Endothelial cell of umbilical vein (primary cell): ENCODE data around the gene PAPPA. TPM values are rescaled to one million over a fixed set of nuclear protein-coding genes. Genes with fewer than 3 reads are reported as not detected.

ENCODE experiments used
- BruUV-seq: library from RNA; stranded (reverse); fragments of 400-500 nt; replicated peaks from 2 replicates; lab custom pipeline; 2021; lab: Mats Ljungman, UMichigan
- CTCF ChIA-PET: fragments of 300-600, 350-600 bp; sonication (Branson Sonifier 250); formaldehyde crosslinking; loops from one replicate; lab custom pipeline; 2021; ENCODE audit warnings: antibody characterized with exemption, inconsistent platforms; lab: Charles Lee
- POLR2A ChIA-PET: fragments of 300-600, 350-600 bp; sonication (Branson Sonifier 250); formaldehyde crosslinking; loops from one replicate; lab custom pipeline; 2021; ENCODE audit warnings: antibody characterized with exemption, inconsistent platforms; lab: Charles Lee
- DNase-seq: peaks from one replicate; pipeline ENCODE4 v3.0.0-alpha.2; 2011; ENCODE audit warnings: low read depth, low spot score
- FAIRE-seq: peaks from 2 replicates; lab custom pipeline; 2011; peaks lifted over from hg19 to GRCh38; lab: Jason Lieb, UNC
- H2AFZ ChIP-seq: 2 replicates; pipeline ENCODE4 v1.6.0; 2012; ENCODE audit warnings: low read depth, low read length, control low read depth, inconsistent platforms
- H3K27ac ChIP-seq: 2 replicates; pipeline ENCODE4 v1.5.1; 2011; ENCODE audit warnings: low read depth, mild to moderate bottlenecking, control low read depth, low read length, moderate library complexity; ENCODE audit not compliant: insufficient read depth
- H3K27me3 ChIP-seq, 2 experiments: 2 replicates each; pipeline versions ENCODE4 v1.6.0 to v1.6.1; 2011; ENCODE audit warnings: low read length in 2 of 2, mixed read lengths in 1 of 2; ENCODE audit not compliant: control insufficient read depth in 2 of 2, insufficient read depth in 2 of 2
- H3K36me3 ChIP-seq, 2 experiments: 2 replicates in 1 of 2; 3 replicates in 1 of 2; pipeline ENCODE4 v1.5.1; 2011; ENCODE audit warnings: low read length in 2 of 2, mild to moderate bottlenecking in 1 of 2, moderate library complexity in 1 of 2; ENCODE audit not compliant: control insufficient read depth in 2 of 2, insufficient read depth in 2 of 2; ENCODE audit errors: extremely low read depth in 1 of 2
- H3K4me1 ChIP-seq: 3 replicates; pipeline ENCODE4 v1.5.1; 2011; ENCODE audit warnings: mild to moderate bottlenecking, low read length; ENCODE audit not compliant: control insufficient read depth, insufficient read depth; ENCODE audit errors: extremely low read depth
- H3K4me2 ChIP-seq: 2 replicates; pipeline ENCODE4 v1.6.1; 2011; ENCODE audit warnings: low read length, control low read depth, mixed read lengths; ENCODE audit not compliant: insufficient read depth
- H3K4me3 ChIP-seq, 3 experiments: fragments of 200-600 bp in 1 of 3; sonication (generic), shearing (Covaris generic) in 1 of 3; replicated peaks in 1 of 3; 2 replicates each; pipeline ENCODE4 v1.5.1; 2011 to 2016; ENCODE audit warnings: control low read depth in 3 of 3, low read length in 3 of 3, mild to moderate bottlenecking in 2 of 3, inconsistent platforms in 1 of 3, low read depth in 1 of 3, moderate library complexity in 1 of 3; ENCODE audit not compliant: insufficient read depth in 1 of 3
- H3K79me2 ChIP-seq: 2 replicates; pipeline ENCODE4 v1.6.0; 2012; ENCODE audit warnings: low read length, inconsistent platforms; ENCODE audit not compliant: control insufficient read depth, insufficient read depth
- H3K9ac ChIP-seq: replicated peaks from 2 replicates; pipeline ENCODE3; 2011; ENCODE audit warnings: low read length, control low read depth; ENCODE audit not compliant: insufficient read depth; ENCODE audit errors: extremely low read depth
- H3K9me1 ChIP-seq: replicated peaks from 3 replicates; pipeline ENCODE4 v1.6.0; 2011; ENCODE audit warnings: mild to moderate bottlenecking, low read length; ENCODE audit not compliant: control insufficient read depth, insufficient read depth; ENCODE audit errors: extremely low read depth
- H3K9me3 ChIP-seq: replicated peaks from 2 replicates; pipeline ENCODE4 v1.5.1; 2012; ENCODE audit warnings: low read length, inconsistent platforms; ENCODE audit not compliant: control insufficient read depth, insufficient read depth
- H4K20me1 ChIP-seq: replicated peaks from 2 replicates; pipeline ENCODE3; 2011; ENCODE audit warnings: mild to moderate bottlenecking, low read length; ENCODE audit not compliant: control insufficient read depth, insufficient read depth; ENCODE audit errors: extremely low read depth
- CTCF ChIP-seq, 2 donors: IDR thresholded peaks; 1 replicate in 1 of 2; 2 replicates in 1 of 2; pipeline ENCODE4 v1.5.1; 2011; ENCODE audit warnings: low read length in 2 of 2, mild to moderate bottlenecking in 2 of 2, moderate library complexity in 2 of 2, control low read depth in 1 of 2, inconsistent platforms in 1 of 2, low read depth in 1 of 2; ENCODE audit not compliant: insufficient read depth in 1 of 2; ENCODE audit errors: extremely low read depth in 1 of 2
- EZH2 ChIP-seq: IDR thresholded peaks from 2 replicates; pipeline ENCODE4 v1.6.1; 2012; ENCODE audit warnings: borderline replicate concordance, low read depth, mild to moderate bottlenecking, moderate library complexity, low read length, inconsistent platforms; ENCODE audit not compliant: severe bottlenecking
- MAX ChIP-seq: IDR thresholded peaks from 2 replicates; pipeline ENCODE4 v1.6.1; 2011; ENCODE audit not compliant: insufficient read depth, insufficient read length
- MYC ChIP-seq: IDR thresholded peaks from one replicate; pipeline ENCODE4 v1.6.1; 2011; ENCODE audit warnings: mild to moderate bottlenecking, low read depth, low read length
- POLR2A ChIP-seq: IDR thresholded peaks from 2 replicates; pipeline ENCODE4 v1.6.1; 2012; ENCODE audit warnings: low read depth, mild to moderate bottlenecking, control low read depth, low read length
- dilution Hi-C: fragments of 300-500 bp; cut with MboI; formaldehyde crosslinking; loops from one replicate; pipeline ENCODE4 v1.15.0; 2019; ENCODE audit warnings: low sequenced_read_pairs; ENCODE audit not compliant: extremely low pct_ligation_motif_present
- intact Hi-C: fragments of 100-400 bp; cut with micrococcal nuclease; formaldehyde crosslinking; loops from one replicate; pipeline ENCODE4 v1.10.0; 2022
- polyA plus RNA-seq, 4 experiments: library from polyadenylated mRNA; depleted of rRNA in 3 of 4; stranded (reverse) in 3 of 4; unstranded in 1 of 4; fragments of >200 nt; gene quantifications; 2 replicates each; pipeline versions ENCODE4 v1.2.1 to v1.2.3, GENCODE V29; 2011 to 2012; ENCODE audit warnings: missing spikeins in 1 of 4
- total RNA-seq: library from RNA; stranded (reverse); gene quantifications from 2 replicates; pipeline ENCODE4 v1.2.3, GENCODE V29; 2021

PAPPA gene
- total and polyA plus RNA-seq, 2 donors (not counting 3 experiments of a cell fraction or from before 2014, with no cell fraction given): 0.13 to 0.41 TPM

DNA sequence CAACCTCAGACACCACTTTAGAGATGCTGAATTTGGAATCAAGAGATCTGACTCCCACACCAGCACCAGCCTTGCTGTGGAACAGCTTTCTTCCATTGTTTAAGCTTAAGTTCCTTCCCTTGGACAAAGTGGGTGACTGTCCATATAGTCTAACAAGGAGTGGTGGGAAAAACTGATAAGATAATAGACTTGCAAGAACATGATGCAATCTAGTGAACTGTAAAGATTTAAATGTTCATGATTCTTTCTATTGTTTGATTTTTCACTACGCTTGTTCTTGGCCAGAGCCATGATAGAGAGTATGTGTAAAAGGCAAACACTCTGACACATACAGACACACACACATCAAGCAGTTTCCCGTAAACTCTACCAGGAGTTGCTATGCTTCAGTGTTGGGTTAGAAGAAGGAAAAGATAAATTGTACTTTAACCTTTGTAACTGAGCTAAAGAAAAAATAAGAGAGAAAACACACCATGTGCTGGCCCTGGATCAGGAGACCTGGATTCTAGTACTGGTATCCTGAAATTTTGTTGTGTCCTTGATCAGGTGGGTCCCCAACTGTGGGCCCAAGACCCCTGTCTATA is 94.3 kb downstream of the PAPPA start:
- no peak for FAIRE-seq

More for the DNA sequence above, 94.3 kb downstream of the PAPPA start:
- no peak overlapping the region for H3K9ac ChIP-seq
- no peak overlapping the region for H3K4me2 ChIP-seq
- H2AFZ ChIP-seq: no peak overlapping the region
- H4K20me1 ChIP-seq: no peaks in the 10 kb centered on the region
- intact Hi-C loops (no loop called here), dilution Hi-C loops (no loop called here)
- H3K9me3 ChIP-seq: no peaks in the 10 kb centered on the region
- H3K36me3 ChIP-seq: no peaks in the 10 kb centered on the region
- BruUV-seq: no TSS peak
- H3K4me1 ChIP-seq: no peaks in the 10 kb centered on the region
- TF ChIP-seq POLR2A: no peak
- no peak for TF ChIP-seq MYC
- no peak for TF ChIP-seq CTCF (IDR thresholded peaks at IDR 0.05; ENCODE audit: extremely low read depth in 1 of 2, insufficient read depth in 1 of 2, low read depth in 1 of 2, low read length in 2 of 2)
- no peak for TF ChIP-seq MAX
- TF ChIP-seq EZH2: no peak
- no peak for DNase-seq
- H3K27me3 ChIP-seq: no peaks in the 10 kb centered on the region
- H3K4me3 ChIP-seq: no peak overlapping the region
- no peak overlapping the region for H3K27ac ChIP-seq
- POLR2A ChIA-PET: no interaction called here
- no peaks in the 10 kb centered on the region for H3K9me1 ChIP-seq
- H3K79me2 ChIP-seq: no peaks in the 10 kb centered on the region
- CTCF ChIA-PET: interaction anchor here (1.5 kb wide), 1 partner anchor 10 kb away, joined by 4 read pairs; no protein-coding TSS in a partner anchor
